HG03064 (cell line): ENCODE data around the gene DPF3.

Experiments used
- ATAC-seq: cut with Tn5 transposase; IDR thresholded peaks from one replicate; pipeline ENCODE4 v1.9.1; 2021; ENCODE audit warnings: low read depth; ENCODE audit not compliant: unreplicated experiment

The DPF3 gene

DNA sequence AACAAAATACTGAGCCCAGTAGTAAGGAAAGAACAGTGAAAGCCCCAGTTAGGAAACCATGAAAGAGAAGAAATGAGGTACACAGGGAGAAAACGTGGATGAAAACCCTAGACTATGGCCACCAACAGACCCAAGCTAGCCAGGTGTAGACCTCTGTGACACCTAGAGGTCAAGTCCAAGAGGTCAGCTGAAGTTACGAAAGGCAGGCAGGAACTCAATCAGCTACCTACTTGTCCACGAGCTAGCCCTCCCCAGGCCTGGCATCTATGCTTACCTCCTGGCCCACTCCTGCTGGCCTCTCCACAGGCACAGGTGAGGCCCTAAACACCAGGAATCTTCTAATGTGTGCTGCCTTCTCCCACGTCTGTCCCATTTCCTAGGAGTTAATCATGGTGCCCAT, 48.7 kb downstream of the DPF3 start:
- no peak for ATAC-seq

DNA sequence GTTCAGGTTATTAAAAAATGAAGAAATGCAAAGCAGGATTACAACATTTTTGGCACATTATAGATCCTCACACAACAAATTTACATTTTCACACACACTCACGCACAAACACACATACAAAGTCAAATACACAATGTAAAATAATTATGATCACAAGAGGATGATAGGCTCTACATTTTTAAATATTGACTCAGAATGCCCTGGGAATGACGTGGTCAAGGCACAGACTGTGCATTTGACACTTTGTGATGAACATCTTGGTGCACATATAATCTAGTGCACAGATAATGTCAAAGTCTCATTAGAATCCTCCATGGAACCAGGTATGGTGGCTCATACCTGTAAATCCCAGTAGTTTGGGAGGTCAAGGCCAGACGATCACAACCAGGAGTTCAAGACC, 49.4 kb downstream of the DPF3 start:
- no peak for ATAC-seq

DNA sequence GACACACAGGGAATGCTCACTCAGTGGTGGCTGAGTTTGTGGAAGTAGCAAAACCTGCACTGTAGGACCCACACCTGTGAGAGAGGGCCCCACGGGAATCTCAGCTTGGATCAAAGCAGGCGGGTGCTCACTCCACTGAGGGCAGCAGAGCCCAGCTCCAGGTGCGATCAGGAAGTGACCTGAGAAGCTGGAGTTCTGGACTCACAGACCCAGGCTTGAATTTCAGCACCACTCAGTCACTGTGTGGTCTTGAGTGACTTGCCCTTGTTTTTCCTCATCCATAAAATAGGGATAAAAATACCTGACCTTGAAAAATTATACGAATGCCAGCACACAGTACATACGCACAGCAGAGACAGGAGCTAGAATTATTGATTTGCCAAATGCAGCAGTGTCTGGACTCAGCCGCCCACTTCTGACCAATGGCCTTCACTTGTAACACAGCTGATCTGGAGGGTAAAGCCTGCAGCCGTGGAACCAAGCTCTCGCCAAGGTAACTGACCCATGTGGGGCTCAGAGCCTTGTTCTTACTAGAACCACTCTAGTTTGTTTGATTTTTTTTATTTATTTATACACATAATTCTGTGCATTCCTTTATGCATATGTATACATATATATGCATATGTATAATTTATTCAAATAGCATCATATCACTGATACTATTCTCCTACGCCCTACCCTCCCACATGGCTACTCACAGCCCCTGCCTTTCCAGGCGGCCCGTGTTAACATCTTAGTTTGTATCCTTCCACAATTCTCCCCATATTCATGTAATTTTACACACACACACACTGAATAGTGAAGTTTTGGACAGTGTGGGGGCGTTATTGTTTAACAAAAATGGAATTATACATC, 53.9 kb downstream of the DPF3 start:
- ATAC-seq, result no peak

DNA sequence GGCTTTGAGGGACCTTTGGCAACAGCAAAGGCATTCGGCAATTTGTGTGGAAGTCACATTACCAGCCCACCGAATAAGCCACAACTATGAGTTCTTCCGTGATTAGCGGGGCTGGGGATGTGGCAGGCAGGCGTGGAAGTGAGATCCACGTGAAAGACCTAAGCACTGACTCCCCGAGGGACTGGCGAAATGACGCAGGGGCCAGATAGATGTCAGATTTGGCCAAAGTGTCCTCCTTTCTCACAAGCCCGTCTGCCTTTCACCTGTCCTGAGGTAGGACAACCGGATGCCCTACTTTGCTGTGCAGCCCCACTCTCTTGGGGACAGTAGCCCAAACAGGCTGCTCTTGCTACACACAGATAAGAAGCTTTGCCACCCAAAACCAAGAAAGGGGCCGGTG, 54.5 kb downstream of the DPF3 start:
- ATAC-seq, result no peak

DNA sequence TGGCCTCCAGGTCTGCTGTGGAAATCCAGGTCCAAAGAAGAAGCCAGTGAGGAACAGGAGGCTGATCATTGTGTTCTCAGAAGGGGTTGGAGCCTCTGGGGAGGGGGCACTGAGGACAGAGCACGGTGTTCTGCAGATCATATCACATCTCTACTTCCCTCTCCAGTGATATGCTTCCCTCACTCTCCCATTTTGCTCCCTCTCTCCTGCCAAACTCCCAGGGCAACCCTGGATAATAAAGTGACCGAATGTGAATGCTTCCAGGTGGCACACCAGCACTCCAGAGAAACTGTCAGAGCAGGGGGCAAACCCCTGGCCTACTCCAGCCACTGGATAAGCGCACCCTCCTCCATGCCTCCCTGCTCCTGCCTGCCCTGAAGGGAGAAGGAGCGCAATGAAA, 57.8 kb downstream of the DPF3 start:
- ATAC-seq, result no peak

DNA sequence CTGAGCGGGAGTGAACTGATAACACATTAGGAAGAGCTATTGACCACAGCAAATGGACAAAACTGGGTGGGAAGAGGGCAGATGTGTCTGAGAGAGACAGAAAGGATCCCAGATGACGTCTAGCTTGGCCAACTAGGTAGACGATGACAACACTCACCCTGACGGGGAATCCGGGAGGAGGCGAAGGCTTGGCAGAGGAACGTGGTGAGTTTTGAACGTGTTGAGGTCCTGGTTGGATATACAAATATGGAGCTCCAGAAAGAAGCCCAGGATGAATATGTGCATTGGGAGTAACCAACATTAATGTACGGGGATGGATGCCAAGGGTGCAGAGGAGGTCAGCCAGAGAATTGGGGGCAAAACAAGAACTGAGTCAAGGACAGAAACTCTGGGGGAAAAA, 60.7 kb downstream of the DPF3 start:
- ATAC-seq, result no peak

DNA sequence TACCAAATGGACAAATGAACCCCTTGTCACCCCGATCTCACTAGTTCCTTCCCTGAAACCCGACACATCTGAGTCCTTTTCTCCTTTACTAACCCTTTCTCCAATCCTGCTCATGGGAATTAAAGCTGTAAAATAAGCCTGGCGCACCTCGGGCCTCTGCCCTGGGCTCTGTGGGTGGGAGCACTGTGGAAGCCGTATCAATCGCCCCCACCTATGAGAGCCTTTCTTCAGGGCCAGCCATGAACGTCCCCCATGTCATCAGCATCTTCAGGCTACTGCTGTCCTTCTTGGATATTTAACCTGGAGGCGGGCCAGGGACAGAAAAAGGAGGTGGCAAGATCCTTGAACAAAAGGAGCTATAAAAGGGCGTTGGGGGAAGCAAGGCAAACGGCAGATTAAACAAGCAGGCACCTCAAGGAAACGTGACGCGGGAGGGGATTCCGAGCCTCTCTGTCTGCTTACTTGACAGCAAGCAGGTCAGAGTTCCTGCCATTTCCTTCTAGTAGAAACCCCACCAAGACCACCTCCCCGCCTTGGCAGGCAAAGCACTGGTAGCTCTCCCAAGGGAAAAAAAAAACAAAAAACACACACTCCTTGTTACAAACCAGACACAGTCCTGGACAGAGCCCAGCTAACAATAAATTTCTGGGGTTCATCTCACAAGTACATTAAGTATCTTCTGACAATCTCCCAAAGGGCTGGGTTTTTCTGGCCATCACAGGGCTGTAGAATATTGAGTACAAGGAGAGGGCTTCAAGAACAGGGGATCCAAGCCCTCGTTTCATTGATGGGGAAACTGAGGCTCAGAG, 62.9 kb downstream of the DPF3 start:
- no peak for ATAC-seq

DNA sequence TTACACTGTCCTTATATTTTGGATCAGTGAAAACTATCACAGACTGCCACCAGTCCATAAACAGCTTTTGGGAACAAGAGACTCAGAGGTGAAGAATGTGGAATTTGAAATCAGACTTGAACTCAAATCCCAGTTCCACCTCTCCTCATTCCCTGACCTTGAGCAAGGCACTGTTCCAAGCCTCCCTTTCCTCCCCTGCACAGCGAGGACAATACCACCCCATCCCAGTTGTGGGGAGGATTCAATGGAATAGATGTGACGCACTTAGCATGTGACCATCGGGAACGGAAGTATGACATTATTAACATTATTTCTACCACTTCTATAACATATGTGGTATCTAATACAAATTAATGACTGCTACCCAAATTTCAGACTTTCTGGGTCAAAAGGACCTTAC, 63.5 kb downstream of the DPF3 start:
- no peak for ATAC-seq

DNA sequence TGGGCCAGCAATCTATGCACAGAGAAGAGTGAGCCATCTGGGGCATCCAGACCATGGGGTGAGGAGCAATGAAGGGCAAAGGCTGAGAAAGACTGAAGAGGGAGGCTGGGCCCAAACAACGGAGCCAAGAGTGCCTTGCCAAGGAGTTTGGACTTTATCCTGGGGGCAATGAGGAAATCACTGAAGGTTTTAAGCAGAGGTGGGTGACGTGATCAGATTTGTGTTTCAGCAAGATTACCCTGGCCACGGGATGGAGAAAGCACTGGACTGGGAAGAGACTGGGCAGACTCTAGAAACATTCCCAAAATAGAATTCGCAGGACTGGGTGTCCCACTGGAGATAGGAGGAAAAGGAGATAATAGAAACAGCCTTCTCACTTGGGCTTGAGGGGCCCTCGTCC, 65.3 kb downstream of the DPF3 start:
- no peak for ATAC-seq

DNA sequence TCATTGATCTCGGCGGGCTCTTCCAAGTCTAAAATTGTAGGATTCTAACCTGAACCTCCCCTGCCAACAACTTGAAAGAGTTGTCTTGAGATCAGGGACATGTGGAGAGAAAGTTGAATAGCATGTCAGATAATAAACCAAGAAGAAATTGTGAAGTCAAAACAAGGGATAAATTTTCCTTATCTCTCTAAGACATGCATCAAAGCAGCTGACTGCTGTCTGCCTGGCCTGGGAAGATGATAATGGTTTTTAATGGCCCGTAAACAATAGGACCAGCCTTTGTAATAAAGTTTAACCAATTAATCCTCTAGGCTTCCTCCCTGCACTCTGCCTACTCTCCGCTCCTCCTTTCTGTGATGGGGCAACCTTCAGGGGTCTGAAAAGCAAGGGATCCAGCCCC, 67.9 kb downstream of the DPF3 start:
- no peak for ATAC-seq

DNA sequence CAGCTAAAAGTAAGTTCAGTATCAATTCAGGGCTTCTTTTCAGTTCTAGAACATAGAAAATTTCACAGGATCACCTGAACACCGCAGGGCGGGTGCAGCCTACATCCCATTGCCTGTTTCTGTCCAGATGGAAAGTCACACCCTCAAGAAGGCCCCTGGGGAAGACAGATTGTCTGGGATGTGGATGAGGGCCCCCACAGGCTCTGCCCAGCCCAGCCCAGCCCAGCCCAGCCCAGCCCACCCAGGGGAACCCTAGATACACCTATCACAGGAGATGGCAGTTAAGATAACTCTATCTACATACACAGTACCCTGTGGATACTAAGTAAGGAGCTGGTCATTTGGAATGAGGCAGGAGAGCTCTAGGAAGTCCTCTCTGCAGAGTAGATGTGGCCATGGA, 68.4 kb downstream of the DPF3 start:
- ATAC-seq, result no peak

DNA sequence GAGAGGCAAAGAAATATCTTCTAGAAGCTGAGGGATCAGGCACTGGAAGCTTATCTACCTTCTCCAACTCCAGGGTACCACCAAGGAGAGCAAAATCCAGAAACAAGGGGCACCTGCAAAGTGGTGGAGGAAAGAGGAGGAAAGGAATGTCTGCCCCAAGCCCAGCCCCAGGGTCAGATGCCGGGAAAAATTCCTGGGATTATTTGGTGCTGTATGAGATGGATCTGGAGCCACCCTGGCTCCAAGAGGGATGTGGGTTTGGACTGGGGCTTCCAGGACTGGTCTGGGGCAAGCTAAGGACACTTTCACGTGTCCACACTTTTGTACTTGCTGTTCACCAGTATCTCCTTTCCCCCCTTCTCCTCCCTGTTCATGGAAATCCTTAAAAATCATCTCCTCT, 69.8 kb downstream of the DPF3 start:
- ATAC-seq, result no peak

DNA sequence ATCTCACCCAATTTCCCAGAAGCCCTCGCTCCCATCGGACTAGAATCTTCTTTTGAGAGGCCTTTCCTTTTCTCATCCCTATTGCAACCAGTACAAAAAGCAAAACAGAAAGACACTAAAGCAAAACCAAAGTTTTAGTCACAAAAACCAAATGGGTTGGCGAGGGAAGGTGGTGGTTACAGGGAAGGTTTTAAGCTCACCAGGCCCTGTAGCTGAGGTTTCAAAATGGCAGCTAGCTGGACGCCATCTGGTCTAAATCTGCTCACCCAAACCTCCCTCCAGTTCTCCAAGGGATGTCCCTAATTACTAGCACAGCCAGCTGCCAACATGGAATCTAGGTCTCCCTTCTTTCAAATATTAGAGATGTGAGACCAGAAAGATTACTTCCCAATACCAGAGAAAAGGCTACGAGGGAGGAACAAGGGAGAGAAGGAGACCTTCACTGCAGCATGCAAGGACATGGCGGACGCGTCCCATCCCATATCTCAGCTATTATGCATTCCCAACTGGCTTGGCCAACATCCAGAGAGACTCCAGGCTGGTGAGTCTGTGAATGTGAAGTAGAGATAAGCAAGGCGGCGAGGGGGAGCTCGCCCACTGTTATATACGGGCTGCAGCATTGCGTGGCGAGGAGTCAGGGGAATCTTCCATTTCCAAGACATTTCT, 70.8 kb downstream of the DPF3 start:
- ATAC-seq, result no peak

DNA sequence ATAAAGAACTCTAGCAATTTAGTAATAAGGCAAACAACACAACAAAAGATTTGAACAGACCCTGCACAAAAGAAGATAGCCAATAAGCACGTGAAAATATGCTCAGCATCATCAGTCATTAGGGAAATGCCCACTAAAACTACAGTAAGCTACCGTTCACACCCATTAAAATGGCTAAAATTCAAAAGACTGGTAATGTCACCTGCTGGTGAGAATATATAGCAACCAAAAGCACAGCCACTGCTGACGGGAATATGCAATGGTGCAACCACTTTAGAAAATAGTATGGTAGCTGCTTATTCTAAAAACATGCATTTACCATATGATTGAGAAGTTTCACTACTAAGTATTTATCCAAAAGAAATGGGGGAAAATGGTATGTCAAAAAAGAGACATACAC, 74.9 kb downstream of the DPF3 start:
- ATAC-seq, result no peak

DNA sequence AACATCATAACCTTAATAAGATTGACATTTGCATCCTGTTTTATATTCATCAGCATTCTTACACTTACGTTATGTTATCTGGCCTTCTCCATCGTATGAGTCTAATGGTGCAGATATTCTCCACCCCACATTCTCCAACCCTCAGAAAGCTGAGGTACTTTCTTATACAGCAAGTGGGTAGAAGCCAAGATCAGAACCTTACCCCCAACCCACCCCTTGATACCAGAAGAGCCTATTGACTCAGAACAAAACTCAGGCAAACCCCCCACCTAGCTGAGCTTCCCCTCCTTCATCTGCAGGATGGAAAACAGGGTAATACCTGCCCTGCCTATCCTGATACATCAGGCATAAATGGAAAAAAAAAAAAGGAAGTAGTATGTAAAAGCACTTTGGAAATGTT, 77.6 kb downstream of the DPF3 start:
- no peak for ATAC-seq

DNA sequence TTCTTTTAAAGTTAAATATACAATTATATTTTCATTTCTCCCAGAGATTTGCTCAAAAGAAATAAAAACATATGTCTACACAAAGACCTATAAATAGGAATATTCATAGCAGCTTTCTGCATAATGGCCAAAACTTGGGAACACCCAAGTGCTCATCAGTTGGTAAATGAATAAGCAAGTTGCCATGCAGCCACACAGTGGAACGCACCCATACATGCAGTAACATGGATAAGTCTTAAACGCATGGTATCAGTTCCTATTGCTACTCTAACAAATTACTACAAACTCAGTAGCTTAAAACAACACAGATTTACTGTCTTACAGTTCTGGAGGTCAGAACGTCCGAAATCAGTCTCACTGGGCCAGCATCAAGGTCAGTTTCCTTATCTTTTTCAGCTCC, 78.5 kb downstream of the DPF3 start:
- no peak for ATAC-seq

DNA sequence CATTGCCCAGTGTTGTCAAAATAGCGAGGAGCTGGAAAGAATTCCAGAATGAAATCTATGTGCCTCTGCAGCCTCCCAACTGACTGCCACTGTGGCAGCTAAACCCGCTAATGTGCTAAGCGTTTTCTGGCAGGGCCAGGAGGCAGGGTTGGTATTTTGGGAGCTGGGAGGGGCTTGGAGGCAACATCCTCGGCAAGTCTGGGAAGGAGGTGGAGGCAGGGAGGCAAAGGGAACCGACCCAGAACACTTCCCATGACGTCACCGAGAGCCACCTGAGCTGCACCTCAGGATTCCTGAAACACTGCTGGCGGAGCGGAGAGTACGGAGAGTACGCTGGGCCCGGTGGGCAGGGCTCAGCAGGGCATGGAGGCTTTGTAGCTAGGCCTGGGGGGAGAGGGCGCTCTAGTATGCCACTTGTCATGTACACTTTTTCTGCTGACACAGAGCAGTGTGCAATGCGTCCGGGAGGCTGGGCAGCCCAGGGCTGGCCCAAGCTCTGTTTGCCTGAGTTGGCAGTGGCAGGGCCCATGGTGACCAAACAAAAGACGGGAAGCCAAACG, 81.5 kb downstream of the DPF3 start:
- ATAC-seq, result no peak

DNA sequence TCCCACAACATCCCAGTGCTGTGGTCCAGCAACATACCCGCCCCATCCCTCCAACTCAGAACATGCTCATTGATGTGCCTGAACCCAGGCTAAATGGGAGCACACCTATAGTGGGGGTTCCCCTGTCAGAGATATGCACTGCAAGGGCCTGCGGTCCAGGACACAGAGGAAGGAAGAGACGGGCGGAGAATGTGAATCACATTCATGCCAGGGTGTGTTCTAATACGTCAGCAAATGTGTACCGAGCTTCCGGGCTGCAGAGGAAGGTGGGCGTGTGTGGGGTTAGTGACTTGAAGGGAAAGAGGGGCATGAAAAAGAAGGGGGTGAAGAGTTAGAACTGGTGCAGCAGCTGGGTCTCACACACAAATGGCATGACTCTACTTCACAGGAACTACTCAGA, 83.7 kb downstream of the DPF3 start:
- no peak for ATAC-seq

DNA sequence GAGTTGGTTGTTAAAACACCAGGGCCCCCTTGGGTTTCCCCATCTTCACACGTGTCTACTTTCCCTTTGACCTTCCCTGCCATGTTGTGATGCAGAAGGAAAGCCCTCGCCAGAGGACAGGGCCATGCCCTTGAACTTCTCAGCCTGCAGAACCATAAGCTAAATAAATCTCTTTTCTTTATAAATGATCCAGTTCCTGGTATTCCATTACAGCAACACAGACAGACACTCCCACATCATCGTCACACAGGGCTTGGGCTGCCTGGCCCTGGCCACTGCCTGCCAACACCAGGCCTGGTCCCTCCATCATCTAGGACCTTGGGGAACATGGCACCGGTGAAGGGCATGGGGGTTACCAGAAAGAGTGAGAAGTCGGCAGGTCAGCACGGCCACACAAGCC, 84.8 kb downstream of the DPF3 start:
- no peak for ATAC-seq

DNA sequence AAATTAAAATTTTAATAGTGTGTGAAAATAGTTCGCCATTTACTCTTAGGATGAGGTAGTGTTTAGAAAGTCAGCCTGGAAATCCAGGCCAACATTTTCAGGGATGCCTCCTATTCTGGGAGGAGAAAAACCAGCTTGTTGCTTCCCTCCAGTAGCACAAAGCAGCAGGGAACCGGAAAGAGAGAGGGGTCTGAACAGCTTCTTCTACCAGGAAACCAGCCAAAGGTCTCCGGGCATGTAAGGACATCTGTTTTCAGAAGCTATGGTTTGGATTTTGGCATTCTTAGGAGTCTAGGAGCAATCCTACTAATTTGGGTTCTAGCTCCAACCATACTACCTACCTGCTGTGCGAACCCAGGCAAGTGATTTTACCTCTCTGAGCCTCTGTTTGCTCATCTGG, 85.3 kb downstream of the DPF3 start:
- ATAC-seq, result no peak

DNA sequence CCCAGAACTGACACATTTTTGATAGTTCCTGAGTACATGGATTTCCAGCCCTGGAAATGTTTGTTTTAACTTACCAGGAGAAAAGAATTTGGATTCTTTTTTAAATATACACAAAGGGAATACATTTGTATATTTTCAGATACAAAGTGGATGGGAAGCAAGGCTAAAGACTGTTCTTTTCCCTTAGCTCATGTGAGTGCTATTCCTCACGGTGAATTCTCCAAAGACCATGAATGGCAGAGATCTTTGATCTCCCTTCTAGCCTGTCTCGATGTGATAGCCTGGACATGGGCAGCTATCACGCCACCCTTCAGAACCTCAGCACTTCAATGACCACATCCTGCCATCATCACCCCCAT, 91.3 kb downstream of the DPF3 start:
- no peak for ATAC-seq
